ENCODE data around the gene ANKS6.
"Not testable (repeated sequence)": the region's sequence is repeated elsewhere in the genome, so short reads cannot be mapped to it uniquely, and the experiment has no call there.

The ANKS6 gene

DNA sequence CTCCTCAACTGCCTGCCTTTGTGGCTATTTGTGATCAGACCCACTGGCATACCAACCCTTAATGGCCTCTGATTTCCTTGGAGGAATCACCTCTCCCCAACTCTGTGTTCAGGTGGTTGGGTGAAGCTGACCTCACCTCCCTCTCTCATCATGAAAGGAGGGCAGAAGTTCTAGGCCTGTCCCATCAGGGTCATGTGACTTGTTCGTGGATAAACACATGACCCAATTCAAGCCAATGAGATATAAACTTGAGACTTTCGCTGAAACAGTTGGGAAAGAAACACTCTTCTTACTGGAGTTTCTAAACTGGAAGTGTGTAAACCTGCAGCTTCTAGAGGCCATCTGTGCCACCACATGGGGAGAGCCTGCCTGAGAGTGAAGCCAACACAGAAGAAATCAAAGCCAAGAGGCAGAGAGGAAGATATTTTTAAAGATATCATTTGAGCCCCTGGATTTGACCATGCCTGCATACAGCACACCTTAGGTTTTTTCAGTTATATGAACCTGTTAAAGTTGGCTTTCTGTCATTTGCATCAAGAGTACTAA is 93.4 kb downstream of the ANKS6 start:
- no peak for DNase-seq (ENCODE audit: low read depth in 3 of 3)

DNA sequence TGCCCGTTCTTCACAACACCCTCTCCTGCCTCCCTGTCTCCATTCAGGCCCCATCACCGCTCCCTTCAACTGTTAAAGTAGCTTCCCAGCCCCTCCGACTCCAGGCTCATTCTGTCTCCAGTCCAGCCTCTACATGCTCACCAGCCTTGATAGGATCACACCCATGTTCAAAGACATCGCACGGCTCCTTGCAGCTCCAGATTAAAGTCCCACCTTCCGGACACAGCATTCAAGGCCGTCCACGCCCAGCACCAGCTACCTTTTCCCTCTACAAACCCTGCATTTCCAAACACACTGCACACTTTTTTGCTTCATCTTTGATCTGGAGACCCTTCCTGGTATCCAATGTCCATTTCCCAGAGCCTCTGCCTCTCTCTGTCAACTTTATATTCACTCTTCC is 94.0 kb downstream of the ANKS6 start:
- no peak for DNase-seq (ENCODE audit: low read depth in 3 of 3)

DNA sequence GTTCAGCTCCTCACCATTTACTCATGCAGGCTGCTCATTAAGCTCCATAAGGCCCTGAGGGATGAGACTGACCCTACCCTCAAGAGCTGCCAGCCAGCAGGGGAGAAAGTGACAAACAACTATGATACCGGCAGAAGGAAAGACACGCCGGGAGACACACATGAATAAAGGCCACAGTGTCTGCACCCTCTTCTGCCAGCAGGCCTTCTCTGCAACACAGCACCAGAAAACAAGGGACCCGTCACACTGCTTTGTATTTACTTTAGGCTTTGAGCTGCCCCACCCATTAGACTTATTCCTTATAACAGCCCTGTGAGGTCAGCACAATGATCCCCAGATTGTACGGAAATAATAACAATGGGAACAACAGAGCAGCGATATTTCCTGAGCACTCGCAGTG is 94.8 kb downstream of the ANKS6 start:
- no peak for DNase-seq (ENCODE audit: low read depth in 3 of 3)

DNA sequence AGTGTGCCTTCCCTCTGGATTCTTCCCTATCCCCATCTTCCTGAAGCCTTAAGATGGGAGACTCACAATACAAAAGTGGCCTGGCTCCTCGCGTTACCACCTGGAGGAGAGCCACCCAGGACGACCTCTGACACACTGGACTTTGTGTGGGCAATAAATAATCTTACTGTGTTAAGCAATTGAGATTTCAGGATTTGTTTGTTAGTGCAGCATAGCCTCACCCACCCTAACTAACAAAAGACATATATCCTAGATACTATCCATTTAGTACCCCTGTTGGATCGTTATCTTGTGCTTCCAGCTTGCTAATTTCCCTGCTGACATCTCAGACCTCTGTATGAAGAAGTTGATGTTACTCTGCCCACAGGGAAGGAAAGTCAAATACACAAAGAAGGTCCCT is 95.6 kb downstream of the ANKS6 start:
- no peak for DNase-seq (ENCODE audit: low read depth in 3 of 3)

DNA sequence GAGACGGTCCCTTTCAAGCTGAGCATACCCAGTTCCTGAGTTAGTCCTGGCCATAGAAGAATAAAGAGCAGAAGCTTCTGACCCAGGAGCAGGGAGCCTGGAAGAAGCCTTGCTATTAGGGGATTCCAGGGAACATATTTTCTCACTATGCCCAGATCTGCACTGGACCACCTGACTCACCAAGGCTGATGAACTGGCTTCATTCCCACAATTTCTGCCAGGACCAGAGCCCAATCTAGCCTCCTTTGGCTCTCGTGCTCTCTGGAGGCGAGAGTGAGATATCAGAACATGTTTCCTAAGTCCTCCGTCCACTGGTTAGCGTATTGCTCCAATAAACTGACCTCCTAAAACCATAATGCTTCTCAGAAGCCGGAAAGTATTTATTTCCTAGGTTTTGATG is 97.5 kb downstream of the ANKS6 start:
- no peak for DNase-seq (ENCODE audit: low read depth in 3 of 3)

DNA sequence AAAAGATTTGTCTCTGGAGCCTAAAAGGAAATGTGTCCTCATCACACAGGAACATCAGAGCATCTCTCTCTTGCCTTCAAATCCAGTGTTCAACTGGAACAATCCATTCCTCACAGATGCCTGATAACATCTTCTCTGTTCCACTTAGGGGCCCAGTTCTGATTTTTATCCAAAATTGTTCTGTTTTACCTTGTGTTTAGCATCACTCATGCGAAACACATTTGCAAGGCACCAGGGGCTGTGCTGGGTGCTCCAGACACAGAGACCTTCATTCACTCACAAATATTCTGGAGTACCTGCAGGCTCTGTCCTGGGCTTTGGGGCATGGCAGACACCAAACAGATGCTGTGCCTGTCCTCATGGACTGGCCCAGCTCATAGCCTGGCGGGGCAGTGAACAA is 101.4 kb downstream of the ANKS6 start:
- DNase-seq (ENCODE audit: low read depth in 3 of 3), result no peak

DNA sequence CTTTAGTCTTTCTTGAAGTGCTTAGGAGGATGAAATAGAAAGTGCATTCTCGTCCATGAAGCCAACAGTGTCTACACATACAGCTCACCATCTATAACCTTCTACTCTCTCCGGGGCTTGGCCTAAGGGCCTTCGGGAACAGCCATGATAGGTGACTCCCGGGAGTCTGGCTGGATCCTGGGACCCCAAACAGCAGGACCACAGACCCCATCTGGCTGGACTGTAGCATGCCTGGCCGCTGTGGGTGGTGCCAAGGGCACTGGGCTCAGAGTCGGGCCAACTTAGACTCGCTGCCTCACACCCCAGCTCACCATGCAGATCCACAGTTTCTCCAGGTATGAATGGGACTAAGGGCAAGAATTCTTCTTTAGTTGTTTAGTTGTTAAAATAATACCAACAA is 104.0 kb downstream of the ANKS6 start:
- DNase-seq (ENCODE audit: low read depth in 3 of 3), result no peak

DNA sequence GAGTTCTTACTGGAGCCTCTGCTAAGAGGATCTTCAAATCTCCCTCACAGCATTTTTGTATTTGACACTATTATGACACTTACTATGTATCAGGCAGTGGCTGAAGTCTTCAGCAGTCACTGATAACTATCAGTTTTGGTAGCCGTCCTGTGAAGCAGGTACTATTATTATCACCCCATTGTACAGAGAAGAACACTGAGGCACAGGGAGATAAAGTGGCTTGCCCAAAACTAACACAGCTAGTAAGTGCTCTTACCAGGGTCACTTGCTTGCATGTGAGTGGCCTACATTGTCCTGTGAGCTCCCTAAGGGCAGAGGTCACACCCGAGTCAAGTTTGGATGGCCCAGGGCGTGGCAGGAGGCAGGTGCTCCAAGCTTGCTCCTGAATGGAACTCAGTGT is 104.5 kb downstream of the ANKS6 start:
- no peak for DNase-seq (ENCODE audit: low read depth in 3 of 3)

DNA sequence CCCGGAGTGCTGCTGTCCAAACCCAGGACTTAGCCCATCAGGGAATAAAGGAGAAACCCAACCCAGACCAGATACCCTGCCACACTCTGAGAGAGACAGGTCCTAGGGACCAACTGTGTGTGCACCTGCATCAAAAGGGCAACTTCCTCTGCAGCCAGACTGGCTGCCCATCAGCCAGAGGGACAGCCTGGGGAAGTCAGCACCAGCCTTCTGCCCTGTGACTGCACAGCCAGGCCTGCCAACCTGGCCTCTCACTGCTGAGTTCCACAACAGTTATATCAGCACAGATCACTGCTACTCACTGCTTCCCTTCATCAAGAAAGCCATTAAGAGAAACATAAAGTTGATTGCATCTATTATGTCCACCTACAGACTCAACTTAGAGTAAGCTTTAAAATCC is 105.7 kb downstream of the ANKS6 start:
- no peak for DNase-seq (ENCODE audit: low read depth in 3 of 3)

DNA sequence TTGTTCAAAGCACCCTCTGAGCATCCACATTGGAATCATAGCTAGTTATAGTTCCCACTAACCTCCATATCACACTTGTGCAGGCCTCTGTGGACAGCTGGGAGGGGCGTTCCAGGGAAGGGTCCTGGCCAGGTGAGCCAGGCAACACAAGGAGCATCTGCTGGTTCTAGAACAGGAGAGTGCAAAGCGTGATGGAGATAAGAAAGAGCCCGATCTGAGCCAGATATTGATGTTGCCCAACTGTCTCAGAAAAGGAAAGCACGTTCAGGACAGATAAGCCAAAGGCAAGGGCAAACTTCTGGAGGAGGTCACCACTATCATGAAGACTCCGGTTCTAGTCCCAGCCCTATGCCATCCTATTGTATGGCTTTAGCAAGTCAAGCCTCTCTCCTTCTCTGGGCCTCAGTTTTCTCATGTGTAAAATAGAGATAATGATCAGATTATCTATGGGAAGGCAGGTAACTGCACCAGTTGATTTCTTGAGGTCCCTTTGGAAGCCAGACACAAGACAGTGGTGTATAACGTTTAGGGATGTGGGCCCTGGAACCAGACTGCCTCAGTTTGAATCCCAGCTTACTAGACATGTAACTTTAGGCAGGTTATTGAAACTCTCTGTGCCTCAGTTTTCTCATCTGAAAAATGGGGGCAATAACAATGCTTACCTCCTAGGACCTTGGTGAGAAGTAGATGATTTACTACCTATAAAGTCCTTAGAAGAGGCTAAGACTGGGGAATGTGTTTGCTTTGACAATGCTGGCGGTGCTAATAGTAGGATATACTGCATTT is 107.5 kb downstream of the ANKS6 start:
- no peak for DNase-seq (ENCODE audit: low read depth in 3 of 3)

DNA sequence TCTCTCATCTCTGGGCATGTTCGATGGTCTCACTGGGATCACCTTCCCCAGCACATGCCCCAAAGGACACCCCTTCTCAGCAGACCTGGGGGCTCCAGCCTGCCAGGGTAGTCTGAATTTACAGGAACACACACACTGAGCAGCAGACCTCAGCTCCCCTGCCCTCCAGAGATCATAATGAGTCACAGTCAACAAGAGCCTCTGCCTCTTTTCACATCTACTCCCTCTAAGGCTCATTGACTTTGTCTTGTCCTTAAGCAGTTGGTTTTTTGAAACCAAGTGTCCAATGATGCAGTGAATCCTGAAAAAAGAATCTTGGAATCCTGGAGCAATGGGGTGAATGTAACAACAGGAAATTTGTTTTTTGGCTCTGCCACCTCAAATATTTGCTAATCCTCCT is 108.4 kb downstream of the ANKS6 start:
- no peak for DNase-seq (ENCODE audit: low read depth in 3 of 3)

DNA sequence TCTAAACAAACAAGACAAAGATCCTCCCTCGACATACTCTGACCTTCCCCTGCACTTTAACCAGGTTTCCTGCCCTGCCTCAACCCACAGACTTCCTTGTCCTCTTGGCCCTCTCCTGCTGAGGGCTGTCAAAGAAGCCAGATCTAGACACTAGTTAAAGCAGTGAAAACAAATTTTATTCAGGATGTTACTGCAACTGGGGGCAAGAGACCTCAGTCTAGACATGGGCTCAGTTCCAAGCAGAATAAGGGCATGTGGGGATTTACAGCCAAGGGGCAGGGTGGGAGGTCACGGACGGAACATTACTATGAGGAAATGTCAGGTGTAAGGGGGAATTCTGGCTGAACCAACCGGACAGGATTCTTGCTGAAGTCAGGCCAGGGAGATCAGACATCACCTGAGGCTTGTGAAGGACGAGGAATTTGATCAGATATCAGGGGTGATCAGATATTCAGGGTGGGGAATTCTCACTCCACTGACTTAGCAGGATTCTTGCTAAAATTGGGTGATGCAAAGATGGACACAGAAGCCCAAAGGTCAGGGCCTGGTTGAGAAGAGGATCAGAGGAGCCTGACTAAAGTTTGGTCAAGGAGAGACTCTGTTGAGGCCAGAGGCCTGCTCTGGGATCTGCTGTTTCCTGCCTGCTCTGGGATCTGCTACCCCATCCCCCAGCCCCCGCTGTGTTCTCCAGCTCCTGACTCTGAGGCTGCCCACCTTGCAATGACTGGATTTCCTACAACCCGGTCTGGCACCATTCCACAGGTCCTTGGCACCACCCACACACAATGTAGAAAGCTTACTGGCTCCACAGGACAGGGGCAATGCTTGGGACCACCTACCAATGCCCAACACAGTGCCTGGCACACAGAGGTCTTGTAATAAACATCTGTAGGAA is 109.1 kb downstream of the ANKS6 start:
- DNase-seq (ENCODE audit: low read depth in 3 of 3), result no peak

DNA sequence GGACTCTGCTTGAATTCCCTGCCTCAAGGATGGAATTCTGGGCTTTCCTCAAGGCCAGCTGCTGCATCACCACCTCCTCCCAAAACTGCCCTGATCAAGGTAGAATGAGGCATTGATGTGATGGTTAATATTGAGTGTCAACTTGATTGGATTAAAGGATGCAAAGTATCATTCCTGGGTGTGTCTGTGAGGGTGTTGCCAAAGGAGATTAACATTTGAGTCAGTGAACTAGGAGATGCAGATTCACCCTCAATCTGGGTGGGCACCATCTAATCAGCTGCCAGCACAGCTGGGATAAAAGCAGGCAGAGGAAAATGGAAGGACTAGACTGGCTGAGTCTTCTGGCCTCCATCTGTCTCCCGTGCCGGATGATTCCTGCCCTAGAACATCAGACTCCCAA is 111.5 kb downstream of the ANKS6 start:
- DNase-seq (ENCODE audit: low read depth in 3 of 3), result not testable (repeated sequence)
